ENCODE results near the gene ITGB3. TPM values are rescaled to one million over a fixed set of nuclear protein-coding genes. Genes with fewer than 3 reads are reported as not detected.
A peak's percentile ranks its signal among the peaks of the same experiment; 100 is the strongest.

ITGB3 gene
- polyA plus RNA-seq, 1 of the 3 experiments (the other 2 are of a cell fraction): 4.6 TPM

- TF ChIP-seq, protein P1, sequence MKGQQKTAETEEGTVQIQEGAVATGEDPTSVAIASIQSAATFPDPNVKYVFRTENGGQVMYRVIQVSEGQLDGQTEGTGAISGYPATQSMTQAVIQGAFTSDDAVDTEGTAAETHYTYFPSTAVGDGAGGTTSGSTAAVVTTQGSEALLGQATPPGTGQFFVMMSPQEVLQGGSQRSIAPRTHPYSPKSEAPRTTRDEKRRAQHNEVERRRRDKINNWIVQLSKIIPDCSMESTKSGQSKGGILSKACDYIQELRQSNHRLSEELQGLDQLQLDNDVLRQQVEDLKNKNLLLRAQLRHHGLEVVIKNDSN (IDR thresholded peaks at IDR 0.05; ENCODE audit: borderline replicate concordance, low read depth): 0 out of 2 replicates have a peak, but pooled peaks have one; percentile 20
- peak; percentile 98 for TF ChIP-seq TEAD4 (IDR thresholded peaks at IDR 0.05; ENCODE audit: borderline replicate concordance, insufficient read depth)
- TF ChIP-seq YY1 (IDR thresholded peaks at IDR 0.05; ENCODE audit: low read depth): no peak
- no peak for TF ChIP-seq RCOR1 (IDR thresholded peaks at IDR 0.05; ENCODE audit: low read length)
- TF ChIP-seq FOXM1 (IDR thresholded peaks at IDR 0.05; ENCODE audit: low read depth): no peak; the same call in 1 of the 2 replicates
- no peak for TF ChIP-seq FOXJ3 (CRISPR knock-in tag; IDR thresholded peaks at IDR 0.05)
- no peak for TF ChIP-seq GATA2 (CRISPR knock-in tag; IDR thresholded peaks at IDR 0.05)
- no peak for TF ChIP-seq RAD21 (IDR thresholded peaks at IDR 0.05; ENCODE audit: low read length)
- TF ChIP-seq POLR2AphosphoS5 (IDR thresholded peaks at IDR 0.05; ENCODE audit: low read depth, low read length): peak; percentile 70
- TF ChIP-seq JUND (IDR thresholded peaks at IDR 0.05): peak; percentile 81
- 0 out of 2 replicates have a peak, but pooled peaks have one; percentile 37 for TF ChIP-seq MAX (IDR thresholded peaks at IDR 0.05; ENCODE audit: low read depth)
- TF ChIP-seq, protein P2, sequence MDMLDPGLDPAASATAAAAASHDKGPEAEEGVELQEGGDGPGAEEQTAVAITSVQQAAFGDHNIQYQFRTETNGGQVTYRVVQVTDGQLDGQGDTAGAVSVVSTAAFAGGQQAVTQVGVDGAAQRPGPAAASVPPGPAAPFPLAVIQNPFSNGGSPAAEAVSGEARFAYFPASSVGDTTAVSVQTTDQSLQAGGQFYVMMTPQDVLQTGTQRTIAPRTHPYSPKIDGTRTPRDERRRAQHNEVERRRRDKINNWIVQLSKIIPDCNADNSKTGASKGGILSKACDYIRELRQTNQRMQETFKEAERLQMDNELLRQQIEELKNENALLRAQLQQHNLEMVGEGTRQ (IDR thresholded peaks at IDR 0.05; ENCODE audit: borderline replicate concordance, low read depth, low read length): no peak
- TF ChIP-seq MEF2A (IDR thresholded peaks at IDR 0.05; ENCODE audit: borderline replicate concordance, low read depth): peak; percentile 69; the same call in 1 of the 2 replicates
- TF ChIP-seq EP300 (IDR thresholded peaks at IDR 0.05; ENCODE audit: borderline replicate concordance in 1 of 2, low read depth in 1 of 2, low read length in 1 of 2): peak in 1 of 2 experiments; percentile 84; a peak in 2 of 4 replicates
- peak; percentile 97 for TF ChIP-seq NFIC (IDR thresholded peaks at IDR 0.05; ENCODE audit: borderline replicate concordance)
- no peak for TF ChIP-seq CTCF (IDR thresholded peaks at IDR 0.05)
- TF ChIP-seq REST (IDR thresholded peaks at IDR 0.05; ENCODE audit: low read depth, low read length): peak; percentile 25; the same call in 1 of the 2 replicates
- TF ChIP-seq PBX3 (IDR thresholded peaks at IDR 0.05): peak; percentile 84
- TF ChIP-seq GABPA (IDR thresholded peaks at IDR 0.05; ENCODE audit: low read depth): 0 out of 2 replicates have a peak, but pooled peaks have one; percentile 13
- TF ChIP-seq TCF12 (IDR thresholded peaks at IDR 0.05): peak; percentile 94; the same call in 1 of the 2 replicates
- TF ChIP-seq MXI1 (IDR thresholded peaks at IDR 0.05; ENCODE audit: low read depth, low read length): no peak
- peak; percentile 92 for TF ChIP-seq RXRA (IDR thresholded peaks at IDR 0.05; ENCODE audit: borderline replicate concordance, low read depth)
These were observed 51.8 kb downstream of the ITGB3 start (continued) for GRCh38 chr17:47305302-47305923.
